Measurements from ENCODE around the gene CFAP52. TPM values are rescaled to one million over a fixed set of nuclear protein-coding genes. Genes with fewer than 3 reads are reported as not detected.

The CFAP52 gene
- polyA plus RNA-seq, 3 donors, result not detected

DNA sequence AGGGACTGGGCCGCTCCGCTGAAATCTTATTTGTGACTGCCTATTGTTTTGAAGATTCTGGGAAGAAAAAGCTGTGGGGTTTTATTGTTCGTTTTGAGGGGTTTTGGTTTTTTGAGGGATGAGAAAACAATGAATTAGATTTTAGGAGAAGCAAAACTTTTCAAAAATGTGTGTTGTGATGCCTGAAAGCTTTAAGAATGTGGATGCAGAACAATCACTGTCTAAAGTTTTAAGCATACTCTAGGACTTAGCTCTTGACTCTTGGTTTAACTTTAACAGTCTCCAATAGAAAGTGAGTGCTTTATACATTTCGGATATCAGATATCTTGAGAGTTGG, 899 bp downstream of the CFAP52 start:
- Histone ChIP-seq H3K79me2 (ENCODE audit: insufficient read depth, low read length) (peaks cover 30% of the 10 kb centered on the region), H3K9ac (ENCODE audit: insufficient read depth, low read length, poor library complexity, severe bottlenecking) (no peak overlapping the region), H3K4me2 (replicated peaks; ENCODE audit: extremely low read depth, low read length, poor library complexity, severe bottlenecking) (peak overlapping the region; percentile 98), H3K36me3 (replicated peaks in 1 of 2; ENCODE audit: control insufficient read depth in 1 of 2, insufficient read depth in 2 of 2, low read length in 2 of 2) (no peaks in the 10 kb centered on the region), H3K9me3 (replicated peaks in 1 of 2; ENCODE audit: control insufficient read depth in 1 of 2, insufficient read depth in 1 of 2, low read length in 2 of 2) (no peaks in the 10 kb centered on the region), H4K20me1 (ENCODE audit: insufficient read depth, low read length) (no peaks in the 10 kb centered on the region), H2AFZ (ENCODE audit: insufficient read depth, low read depth, low read length, poor library complexity, severe bottlenecking) (peak overlapping the region; percentile 94), H3K27me3 (ENCODE audit: control insufficient read depth in 2 of 2, insufficient read depth in 2 of 2, low read length in 2 of 2) (no peaks in the 10 kb centered on the region), H3K4me3 (replicated peaks in 1 of 3; ENCODE audit: low read depth in 2 of 3, low read length in 3 of 3) (peak overlapping the region in 1 of 3 experiments; percentile 91), H3K4me1 (ENCODE audit: control insufficient read depth in 1 of 2, insufficient read depth in 2 of 2, low read length in 2 of 2) (peaks cover 15 to 28% of the 10 kb centered on the region in 2 donors), H3K27ac (ENCODE audit: low read depth in 1 of 2, low read length in 2 of 2) (no peak overlapping the region)
- Mint-ChIP-seq H3K4me3 (peak overlapping the region; percentile 97 to 98), H3K36me3 (peaks cover 0 to 2% of the 10 kb centered on the region in 2 donors), H3K9me3 (no peaks in the 10 kb centered on the region), H3K27me3 (ENCODE audit: low read depth in 3 of 3) (peaks cover 0 to 2% (median 0%) of the 10 kb centered on the region in 3 donors), H3K4me1 (peaks cover 36% of the 10 kb centered on the region), H3K27ac (no peak overlapping the region)
- no peak for DNase-seq
- intact Hi-C loops (cut with micrococcal nuclease), result no loop called here
- TF ChIP-seq, protein P1, sequence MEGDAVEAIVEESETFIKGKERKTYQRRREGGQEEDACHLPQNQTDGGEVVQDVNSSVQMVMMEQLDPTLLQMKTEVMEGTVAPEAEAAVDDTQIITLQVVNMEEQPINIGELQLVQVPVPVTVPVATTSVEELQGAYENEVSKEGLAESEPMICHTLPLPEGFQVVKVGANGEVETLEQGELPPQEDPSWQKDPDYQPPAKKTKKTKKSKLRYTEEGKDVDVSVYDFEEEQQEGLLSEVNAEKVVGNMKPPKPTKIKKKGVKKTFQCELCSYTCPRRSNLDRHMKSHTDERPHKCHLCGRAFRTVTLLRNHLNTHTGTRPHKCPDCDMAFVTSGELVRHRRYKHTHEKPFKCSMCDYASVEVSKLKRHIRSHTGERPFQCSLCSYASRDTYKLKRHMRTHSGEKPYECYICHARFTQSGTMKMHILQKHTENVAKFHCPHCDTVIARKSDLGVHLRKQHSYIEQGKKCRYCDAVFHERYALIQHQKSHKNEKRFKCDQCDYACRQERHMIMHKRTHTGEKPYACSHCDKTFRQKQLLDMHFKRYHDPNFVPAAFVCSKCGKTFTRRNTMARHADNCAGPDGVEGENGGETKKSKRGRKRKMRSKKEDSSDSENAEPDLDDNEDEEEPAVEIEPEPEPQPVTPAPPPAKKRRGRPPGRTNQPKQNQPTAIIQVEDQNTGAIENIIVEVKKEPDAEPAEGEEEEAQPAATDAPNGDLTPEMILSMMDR (IDR thresholded peaks at IDR 0.05), result peak; percentile 25
- 0% methylated on average over 1 of the region's 4 CpGs for WGBS (ENCODE audit: insufficient coverage)

DNA sequence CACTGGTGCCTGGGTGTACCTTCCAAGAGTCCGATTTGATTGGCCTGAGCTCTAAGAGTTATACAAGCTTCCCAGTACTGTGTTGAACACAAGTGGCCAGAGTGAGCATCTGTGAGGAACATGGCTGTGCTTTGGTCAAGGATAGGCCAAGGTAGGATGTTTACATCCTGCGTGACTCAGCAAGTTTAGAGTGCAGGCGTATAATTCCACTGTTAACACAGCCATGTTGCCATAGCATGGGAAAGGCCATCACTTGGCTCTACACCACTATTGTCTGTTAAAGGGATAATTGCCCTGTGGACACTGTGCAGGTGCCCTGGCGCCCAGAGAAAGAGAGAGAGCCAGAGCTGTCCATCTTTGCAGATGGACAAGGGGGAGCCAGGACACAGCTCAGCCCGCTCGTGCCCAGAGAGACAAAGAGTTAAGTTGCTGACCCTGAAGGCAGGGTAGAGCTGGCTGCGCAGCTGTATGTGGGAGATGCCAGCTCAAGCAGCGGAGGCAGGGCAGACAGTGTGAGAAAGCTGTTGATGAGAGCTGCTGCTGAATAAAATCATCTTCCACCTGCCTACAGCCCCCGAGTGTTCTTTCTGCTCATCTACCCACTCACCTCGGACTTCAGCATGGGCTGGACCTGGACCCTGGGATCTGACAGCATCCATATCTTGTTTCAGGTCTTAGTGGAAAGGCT, 11.7 kb downstream of the CFAP52 start:
- H3K4me3 ChIP-seq (replicated peaks in 1 of 3; ENCODE audit: low read depth in 2 of 3, low read length in 3 of 3), result no peak overlapping the region
- no peak overlapping the region for H3K4me3 Mint-ChIP-seq
- no peak overlapping the region for H3K4me2 ChIP-seq (replicated peaks; ENCODE audit: extremely low read depth, low read length, poor library complexity, severe bottlenecking)
- no peak overlapping the region for H3K27ac ChIP-seq (ENCODE audit: low read depth in 1 of 2, low read length in 2 of 2)
- TF ChIP-seq, protein P1 (IDR thresholded peaks at IDR 0.05), result no peak
- no peak overlapping the region for H3K9ac ChIP-seq (ENCODE audit: insufficient read depth, low read length, poor library complexity, severe bottlenecking)
- intact Hi-C loops (cut with micrococcal nuclease), result no loop called here
- H3K36me3 ChIP-seq (replicated peaks in 1 of 2; ENCODE audit: control insufficient read depth in 1 of 2, insufficient read depth in 2 of 2, low read length in 2 of 2), result no peaks in the 10 kb centered on the region
- no peaks in the 10 kb centered on the region for H3K79me2 ChIP-seq (ENCODE audit: insufficient read depth, low read length)
- H3K27me3 ChIP-seq (ENCODE audit: control insufficient read depth in 2 of 2, insufficient read depth in 2 of 2, low read length in 2 of 2), result no peaks in the 10 kb centered on the region
- H3K27me3 Mint-ChIP-seq (ENCODE audit: low read depth in 3 of 3), result peaks cover 0 to 4% (median 2%) of the 10 kb centered on the region in 3 donors
- 91% methylated on average over 6 of the region's 10 CpGs for WGBS (ENCODE audit: insufficient coverage)
- no peaks in the 10 kb centered on the region for H3K4me1 Mint-ChIP-seq
- H3K9me3 Mint-ChIP-seq, result peaks cover 0 to 15% (median 6%) of the 10 kb centered on the region in 7 donors
- H3K4me1 ChIP-seq (ENCODE audit: control insufficient read depth in 1 of 2, insufficient read depth in 2 of 2, low read length in 2 of 2), result no peaks in the 10 kb centered on the region
- no peak overlapping the region for H3K27ac Mint-ChIP-seq
- no peaks in the 10 kb centered on the region for H3K36me3 Mint-ChIP-seq
- no peak overlapping the region for H2AFZ ChIP-seq (ENCODE audit: insufficient read depth, low read depth, low read length, poor library complexity, severe bottlenecking)
- no peaks in the 10 kb centered on the region for H4K20me1 ChIP-seq (ENCODE audit: insufficient read depth, low read length)
- H3K9me3 ChIP-seq (replicated peaks in 1 of 2; ENCODE audit: control insufficient read depth in 1 of 2, insufficient read depth in 1 of 2, low read length in 2 of 2), result peaks cover 0 to 6% of the 10 kb centered on the region in 2 donors
- DNase-seq, result no peak

Measured in CD14-positive monocyte (primary cell).